B cell (primary cell): ENCODE measurements around the gene CADM2. TPM values are rescaled to one million over a fixed set of nuclear protein-coding genes. Genes with fewer than 3 reads are reported as not detected.

Source experiments
- ATAC-seq: fragments of 200-7000 bp; cut with Tn5 transposase; one replicate; pipeline ENCODE4 v1.10.0; 2021; ENCODE audit warnings: low read depth, mild to moderate bottlenecking, moderate number of reproducible peaks, moderate library complexity
- CTCF ChIA-PET: fragments of 350-600 bp; sonication (Branson Sonifier 250); formaldehyde crosslinking; loops from one replicate; lab custom pipeline; 2021; ENCODE audit warnings: antibody characterized with exemption, inconsistent platforms; lab: Charles Lee
- POLR2A ChIA-PET: fragments of 350-600 bp; sonication (Branson Sonifier 250); formaldehyde crosslinking; loops from one replicate; lab custom pipeline; 2021; ENCODE audit warnings: antibody characterized with exemption; lab: Charles Lee
- DNase-seq: peaks from one replicate; pipeline ENCODE4 v3.0.0; 2013
- H2AFZ ChIP-seq: 2 replicates; pipeline ENCODE4 v1.6.1; 2012; ENCODE audit warnings: mild to moderate bottlenecking, low read depth, low read length; ENCODE audit not compliant: insufficient read depth, poor library complexity, severe bottlenecking
- H3K27ac ChIP-seq, 2 donors: 1 replicate in 1 of 2; 2 replicates in 1 of 2; pipeline ENCODE4 v1.5.1; 2012 to 2013; ENCODE audit warnings: low read length in 2 of 2, mild to moderate bottlenecking in 2 of 2, moderate library complexity in 1 of 2
- H3K27me3 ChIP-seq, 4 experiments: fragments of 200-600 bp in 1 of 4; sonication (generic) in 1 of 4; replicated peaks in 1 of 4; 1 replicate in 2 of 4; 2 replicates in 2 of 4; pipeline versions ENCODE4 v1.6.1 to v1.7.0; 2013 to 2016; ENCODE audit warnings: low read length in 3 of 4, mild to moderate bottlenecking in 2 of 4, mixed read lengths in 1 of 4, moderate library complexity in 1 of 4; ENCODE audit not compliant: insufficient read depth in 4 of 4, control insufficient read depth in 3 of 4; ENCODE audit errors: control extremely low read depth in 1 of 4
- H3K36me3 ChIP-seq, 2 experiments: replicated peaks in 1 of 2; 1 replicate in 1 of 2; 2 replicates in 1 of 2; pipeline versions ENCODE4 v1.6.1 to v1.7.1; 2013; ENCODE audit warnings: low read length in 1 of 2; ENCODE audit not compliant: insufficient read depth in 2 of 2, control insufficient read depth in 1 of 2; ENCODE audit errors: control extremely low read depth in 1 of 2, extremely low read depth in 1 of 2
- H3K4me1 ChIP-seq, 2 donors: fragments of 200-600 bp in 1 of 2; sonication (generic) in 1 of 2; 1 replicate in 1 of 2; 2 replicates in 1 of 2; pipeline versions ENCODE4 v1.5.1 to v1.6.1; 2013 to 2017; ENCODE audit warnings: low read length in 2 of 2; ENCODE audit not compliant: control insufficient read depth in 2 of 2, insufficient read depth in 2 of 2
- H3K4me2 ChIP-seq: replicated peaks from 2 replicates; pipeline ENCODE3; 2012; ENCODE audit warnings: mild to moderate bottlenecking, low read depth, low read length; ENCODE audit not compliant: poor library complexity, severe bottlenecking
- H3K4me3 ChIP-seq, 5 experiments: fragments of 200-600 bp in 1 of 5; sonication (generic) in 1 of 5; 1 replicate in 3 of 5; 2 replicates in 2 of 5; pipeline versions ENCODE4 v1.5.1 to v1.7.0; 2011 to 2016; ENCODE audit warnings: low read length in 4 of 5, mild to moderate bottlenecking in 4 of 5, low read depth in 2 of 5, control low read depth in 1 of 5, moderate library complexity in 1 of 5; ENCODE audit not compliant: insufficient read depth in 1 of 5; ENCODE audit errors: control extremely low read depth in 1 of 5, extremely low read depth in 1 of 5
- H3K79me2 ChIP-seq: fragments of 200-600 bp; sonication (generic); one replicate; pipeline ENCODE4 v1.6.0; 2016; ENCODE audit warnings: low read length; ENCODE audit not compliant: control insufficient read depth, insufficient read depth
- H3K9ac ChIP-seq: fragments of 200-600 bp; sonication (generic); 2 replicates; pipeline ENCODE4 v1.6.1; 2017; ENCODE audit warnings: mild to moderate bottlenecking, low read length, moderate library complexity
- H3K9me3 ChIP-seq, 3 donors: one replicate each; pipeline versions ENCODE4 v1.6.1 to v1.7.1; 2013; ENCODE audit warnings: low read length in 2 of 3; ENCODE audit not compliant: control insufficient read depth in 2 of 3, insufficient read depth in 1 of 3; ENCODE audit errors: control extremely low read depth in 1 of 3
- H4K20me1 ChIP-seq: 2 replicates; pipeline ENCODE4 v1.6.0; 2012; ENCODE audit warnings: mild to moderate bottlenecking, low read length; ENCODE audit not compliant: insufficient read depth, control insufficient read depth, poor library complexity, severe bottlenecking
- H3K27ac Mint-ChIP-seq: one replicate; pipeline ENCODE4 v1.8.0; 2021; ENCODE audit warnings: mixed read lengths
- H3K27me3 Mint-ChIP-seq: one replicate; pipeline ENCODE4 v1.8.0; 2021; ENCODE audit warnings: mixed read lengths
- H3K4me1 Mint-ChIP-seq: one replicate; pipeline ENCODE4 v1.8.0; 2021; ENCODE audit warnings: mixed read lengths
- H3K4me3 Mint-ChIP-seq: one replicate; pipeline ENCODE4 v1.8.0; 2021; ENCODE audit warnings: mixed read lengths
- H3K9me3 Mint-ChIP-seq: one replicate; pipeline ENCODE4 v1.8.0; 2022; ENCODE audit warnings: mixed read lengths; ENCODE audit not compliant: insufficient read depth
- EZH2 ChIP-seq: IDR thresholded peaks from 2 replicates; pipeline ENCODE4 v1.6.1; 2012; ENCODE audit warnings: borderline replicate concordance, low read depth, mild to moderate bottlenecking, moderate library complexity, low read length; ENCODE audit not compliant: insufficient read depth, poor library complexity, severe bottlenecking
- WGBS: methylation state at CpG from one replicate; pipeline ENCODE4 v1.1.5; 2013; ENCODE audit warnings: missing lambda C conversion rate; ENCODE audit not compliant: insufficient coverage; 5-methylcytosine and 5-hydroxymethylcytosine counted together
- intact Hi-C: fragments of 100-400 bp; cut with micrococcal nuclease; formaldehyde crosslinking; loops from one replicate; pipeline ENCODE4 v1.10.0; 2022
- polyA plus RNA-seq: library from polyadenylated mRNA; depleted of rRNA; stranded (reverse); fragments of >200 nt; gene quantifications from 2 replicates; pipeline ENCODE4 v1.2.3, GENCODE V29; 2012
- total RNA-seq, 2 donors: library from RNA; stranded (reverse); fragments of 120-200 nt in 1 of 2; gene quantifications; 1 replicate in 1 of 2; 2 replicates in 1 of 2; pipeline versions ENCODE4 v1.2.3 to v1.2.4, GENCODE V29; 2013 to 2022
- TF ChIP-seq, protein P1 (sequence below): fragments of 200-600 bp; IDR thresholded peaks from one replicate; pipeline ENCODE4 v1.8.0; 2022; ENCODE audit warnings: antibody characterized with exemption, mild to moderate bottlenecking

CADM2 gene
- total and polyA plus RNA-seq, 2 donors (not counting 1 experiment from before 2014, with no cell fraction given): 0.10 to 0.37 TPM

GRCh38 chr3:85189731-85190130, 230.9 kb downstream of the CADM2 start:
- Mint-ChIP-seq H3K4me3 (no peak overlapping the region), H3K4me1 (no peaks in the 10 kb centered on the region), H3K27ac (no peak overlapping the region), H3K27me3 (no peaks in the 10 kb centered on the region), H3K9me3 (peaks cover 2% of the 10 kb centered on the region)
- DNase-seq (no peak), ATAC-seq (no peak)
- no peak overlapping the region for H2AFZ ChIP-seq
- TF ChIP-seq EZH2: no peak
- TF ChIP-seq, protein P1, sequence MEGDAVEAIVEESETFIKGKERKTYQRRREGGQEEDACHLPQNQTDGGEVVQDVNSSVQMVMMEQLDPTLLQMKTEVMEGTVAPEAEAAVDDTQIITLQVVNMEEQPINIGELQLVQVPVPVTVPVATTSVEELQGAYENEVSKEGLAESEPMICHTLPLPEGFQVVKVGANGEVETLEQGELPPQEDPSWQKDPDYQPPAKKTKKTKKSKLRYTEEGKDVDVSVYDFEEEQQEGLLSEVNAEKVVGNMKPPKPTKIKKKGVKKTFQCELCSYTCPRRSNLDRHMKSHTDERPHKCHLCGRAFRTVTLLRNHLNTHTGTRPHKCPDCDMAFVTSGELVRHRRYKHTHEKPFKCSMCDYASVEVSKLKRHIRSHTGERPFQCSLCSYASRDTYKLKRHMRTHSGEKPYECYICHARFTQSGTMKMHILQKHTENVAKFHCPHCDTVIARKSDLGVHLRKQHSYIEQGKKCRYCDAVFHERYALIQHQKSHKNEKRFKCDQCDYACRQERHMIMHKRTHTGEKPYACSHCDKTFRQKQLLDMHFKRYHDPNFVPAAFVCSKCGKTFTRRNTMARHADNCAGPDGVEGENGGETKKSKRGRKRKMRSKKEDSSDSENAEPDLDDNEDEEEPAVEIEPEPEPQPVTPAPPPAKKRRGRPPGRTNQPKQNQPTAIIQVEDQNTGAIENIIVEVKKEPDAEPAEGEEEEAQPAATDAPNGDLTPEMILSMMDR: no peak
- no peak overlapping the region for H3K4me2 ChIP-seq
- intact Hi-C loops: no loop called here
- H3K4me1 ChIP-seq: no peaks in the 10 kb centered on the region
- WGBS: no CpG with 5 or more reads among the region's 3 CpGs
- H3K27me3 ChIP-seq: no peaks in the 10 kb centered on the region
- H3K9ac ChIP-seq: no peak overlapping the region
- H3K4me3 ChIP-seq: no peak overlapping the region
- POLR2A ChIA-PET: no interaction called here
- H3K36me3 ChIP-seq: no peaks in the 10 kb centered on the region
- H3K27ac ChIP-seq: no peak overlapping the region
- H3K9me3 ChIP-seq: no peaks in the 10 kb centered on the region
- no peaks in the 10 kb centered on the region for H4K20me1 ChIP-seq
- no peaks in the 10 kb centered on the region for H3K79me2 ChIP-seq
- CTCF ChIA-PET: no interaction called here

DNA sequence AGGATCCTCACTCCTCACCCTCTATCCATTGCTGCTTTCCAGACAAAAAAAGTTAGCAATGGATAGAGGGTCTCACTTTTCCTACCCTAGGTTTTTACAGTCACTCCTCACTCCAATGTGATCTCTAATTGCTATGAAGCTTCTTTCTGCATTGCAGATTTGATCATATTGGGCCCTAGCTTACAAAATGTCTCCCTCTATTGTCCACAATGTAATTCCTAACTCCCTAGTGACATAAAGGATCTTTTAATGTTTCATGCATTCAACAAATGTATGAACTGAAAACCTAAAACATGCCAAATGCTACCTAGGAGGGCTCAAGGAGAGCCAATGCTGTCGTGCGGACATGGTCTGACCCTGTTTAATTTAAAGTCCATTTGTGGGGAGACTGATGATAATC, 234.8 kb downstream of the CADM2 start:
- ATAC-seq: no peak
- Mint-ChIP-seq H3K27me3 (no peaks in the 10 kb centered on the region), H3K4me1 (no peaks in the 10 kb centered on the region), H3K4me3 (no peak overlapping the region), H3K9me3 (peaks cover 2% of the 10 kb centered on the region), H3K27ac (no peak overlapping the region)
- H3K36me3 ChIP-seq: no peaks in the 10 kb centered on the region
- no peaks in the 10 kb centered on the region for H3K9me3 ChIP-seq
- ChIA-PET POLR2A (no interaction called here), CTCF (no interaction called here)
- WGBS: 100% methylated on average over 2 of the region's 2 CpGs
- no peak overlapping the region for H2AFZ ChIP-seq
- DNase-seq: no peak
- H3K4me3 ChIP-seq: no peak overlapping the region
- H3K4me1 ChIP-seq: no peaks in the 10 kb centered on the region
- no peak overlapping the region for H3K9ac ChIP-seq
- no peak overlapping the region for H3K27ac ChIP-seq
- no peaks in the 10 kb centered on the region for H4K20me1 ChIP-seq
- no peak for TF ChIP-seq EZH2
- TF ChIP-seq, protein P1: no peak
- intact Hi-C loops: no loop called here
- H3K27me3 ChIP-seq: no peaks in the 10 kb centered on the region
- H3K79me2 ChIP-seq: no peaks in the 10 kb centered on the region
- no peak overlapping the region for H3K4me2 ChIP-seq
